OCI-LY1 (cell line): ENCODE data around the gene IGFBP7.

ENCODE experiments used
- CTCF ChIP-seq: fragments of 200-600 bp; sonication (generic), shearing (Covaris generic); IDR thresholded peaks from 2 replicates; pipeline ENCODE4 v1.5.1; 2017; ENCODE audit warnings: mild to moderate bottlenecking, antibody characterized with exemption, low read length, moderate library complexity, mixed read lengths
- EZH2 ChIP-seq: fragments of 200-600 bp; sonication (generic), shearing (Covaris generic); IDR thresholded peaks from 2 replicates; pipeline ENCODE4 v1.8.0; 2017; ENCODE audit warnings: borderline replicate concordance, mixed run types, mild to moderate bottlenecking, antibody characterized with exemption, low read length, moderate library complexity, mixed read lengths

DNA sequence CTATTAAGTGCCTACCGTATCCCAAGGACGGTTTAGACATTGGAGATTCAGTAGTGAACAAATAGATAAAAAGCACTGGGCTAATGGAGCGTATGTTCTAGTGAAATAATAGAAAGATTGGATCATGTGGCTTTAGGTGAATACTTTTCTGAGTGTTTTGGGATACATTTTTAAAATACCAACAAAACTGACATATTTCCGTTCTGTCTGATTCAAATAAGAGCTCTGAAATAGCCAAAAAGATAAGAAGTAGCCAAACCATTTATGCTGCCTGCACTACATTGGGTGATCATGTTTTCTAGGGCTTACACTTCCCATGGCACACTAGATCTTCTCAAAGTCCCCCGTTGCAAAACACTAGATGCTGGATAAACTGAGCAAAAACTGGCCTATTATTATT, 14.2 kb downstream of the IGFBP7 start:
- TF ChIP-seq CTCF (no peak), EZH2 (no peak)
